Calu3 (cell line): ENCODE data around the gene GXYLT1. TPM values are rescaled to one million over a fixed set of nuclear protein-coding genes. Genes with fewer than 3 reads are reported as not detected.

Experiments
- BruUV-seq: library from RNA; stranded (reverse); fragments of 400-500 nt; replicated peaks from 2 replicates; lab custom pipeline; 2021; lab: Mats Ljungman, UMichigan
- CTCF ChIA-PET: fragments of 300-600 bp; sonication (Branson Sonifier 250); formaldehyde crosslinking; loops from one replicate; lab custom pipeline; 2022; ENCODE audit warnings: antibody characterized with exemption; lab: Charles Lee
- DNase-seq: peaks from one replicate; pipeline ENCODE4 v3.0.0; 2022
- H3K27ac Mint-ChIP-seq: one replicate; pipeline ENCODE4 v1.8.0; 2022; ENCODE audit warnings: mixed read lengths; ENCODE audit not compliant: unreplicated experiment
- H3K27me3 Mint-ChIP-seq: one replicate; pipeline ENCODE4 v1.8.0; 2022; ENCODE audit warnings: mixed read lengths; ENCODE audit not compliant: unreplicated experiment
- H3K36me3 Mint-ChIP-seq: one replicate; pipeline ENCODE4 v1.8.0; 2022; ENCODE audit warnings: mild to moderate bottlenecking, moderate library complexity, mixed read lengths; ENCODE audit not compliant: insufficient read depth, unreplicated experiment
- H3K4me1 Mint-ChIP-seq: one replicate; pipeline ENCODE4 v1.8.0; 2022; ENCODE audit warnings: mild to moderate bottlenecking, low read depth, mixed read lengths; ENCODE audit not compliant: unreplicated experiment
- H3K4me3 Mint-ChIP-seq: one replicate; pipeline ENCODE4 v1.8.0; 2022; ENCODE audit warnings: mild to moderate bottlenecking, low read depth, moderate library complexity, mixed read lengths; ENCODE audit not compliant: unreplicated experiment
- H3K9me3 Mint-ChIP-seq: one replicate; pipeline ENCODE4 v1.8.0; 2022; ENCODE audit warnings: low read depth, mixed read lengths; ENCODE audit not compliant: unreplicated experiment
- intact Hi-C: fragments of 100-400 bp; cut with micrococcal nuclease; formaldehyde crosslinking; loops from one replicate; pipeline ENCODE4 v1.10.0; 2022; ENCODE audit not compliant: unreplicated experiment
- total RNA-seq: library from RNA; stranded (reverse); gene quantifications from 2 replicates; pipeline ENCODE4 v1.2.3, GENCODE V29; 2022
- TF ChIP-seq, protein P1 (sequence below): fragments of 200-600 bp; IDR thresholded peaks from one replicate; pipeline ENCODE4 v1.8.0; 2022; ENCODE audit warnings: antibody characterized with exemption; ENCODE audit not compliant: unreplicated experiment

The GXYLT1 gene
- total RNA-seq, 1 experiment from 2014 or later, result 9.7 TPM

DNA sequence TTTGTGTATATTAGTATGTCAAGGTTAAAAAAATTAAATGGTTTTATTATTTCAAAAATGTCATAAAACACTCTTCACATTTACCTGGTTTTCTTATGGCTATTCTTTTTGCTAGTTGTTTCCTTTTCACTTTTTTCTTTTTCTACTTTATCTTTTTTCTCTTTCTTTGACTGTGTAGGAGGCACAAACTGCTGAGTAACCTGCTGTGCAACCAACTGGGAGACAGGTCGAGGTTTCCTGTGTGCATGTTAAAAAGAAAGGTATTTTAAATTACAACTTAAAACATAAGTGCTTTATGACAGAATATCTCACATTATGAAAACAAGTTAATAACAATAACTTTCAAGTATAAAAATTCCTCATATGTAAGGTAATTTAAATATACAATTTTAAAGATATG is 16.9 kb upstream of the GXYLT1 start:
- BruUV-seq, result no TSS peak

DNA sequence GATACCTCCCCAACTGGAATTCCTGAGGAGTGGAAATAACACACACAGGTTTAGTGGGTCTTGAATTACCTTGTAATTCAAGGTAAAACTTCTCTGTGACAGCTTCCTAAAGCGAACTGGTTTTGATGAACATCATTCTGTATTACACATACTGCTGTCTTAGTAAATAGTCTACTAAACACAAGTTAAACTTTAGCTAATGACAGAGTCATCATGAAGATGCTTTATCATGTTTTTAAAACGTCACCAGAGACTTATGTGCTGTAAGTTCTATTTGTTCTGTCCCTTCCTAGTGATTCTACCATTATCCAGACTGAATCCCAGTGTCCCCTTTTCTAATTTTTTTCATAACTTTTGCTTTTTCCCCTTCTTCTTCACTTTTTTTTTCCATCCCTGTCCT is 11.6 kb upstream of the GXYLT1 start:
- TF ChIP-seq, protein P1, sequence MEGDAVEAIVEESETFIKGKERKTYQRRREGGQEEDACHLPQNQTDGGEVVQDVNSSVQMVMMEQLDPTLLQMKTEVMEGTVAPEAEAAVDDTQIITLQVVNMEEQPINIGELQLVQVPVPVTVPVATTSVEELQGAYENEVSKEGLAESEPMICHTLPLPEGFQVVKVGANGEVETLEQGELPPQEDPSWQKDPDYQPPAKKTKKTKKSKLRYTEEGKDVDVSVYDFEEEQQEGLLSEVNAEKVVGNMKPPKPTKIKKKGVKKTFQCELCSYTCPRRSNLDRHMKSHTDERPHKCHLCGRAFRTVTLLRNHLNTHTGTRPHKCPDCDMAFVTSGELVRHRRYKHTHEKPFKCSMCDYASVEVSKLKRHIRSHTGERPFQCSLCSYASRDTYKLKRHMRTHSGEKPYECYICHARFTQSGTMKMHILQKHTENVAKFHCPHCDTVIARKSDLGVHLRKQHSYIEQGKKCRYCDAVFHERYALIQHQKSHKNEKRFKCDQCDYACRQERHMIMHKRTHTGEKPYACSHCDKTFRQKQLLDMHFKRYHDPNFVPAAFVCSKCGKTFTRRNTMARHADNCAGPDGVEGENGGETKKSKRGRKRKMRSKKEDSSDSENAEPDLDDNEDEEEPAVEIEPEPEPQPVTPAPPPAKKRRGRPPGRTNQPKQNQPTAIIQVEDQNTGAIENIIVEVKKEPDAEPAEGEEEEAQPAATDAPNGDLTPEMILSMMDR, result no peak
- H3K4me3 Mint-ChIP-seq, result no peak overlapping the region
- H3K27me3 Mint-ChIP-seq, result no peaks in the 10 kb centered on the region
- CTCF ChIA-PET, result interaction anchor here (0.6 kb wide), 1 partner anchor 314 kb away, joined by 5 read pairs; no protein-coding TSS in a partner anchor
- no peak overlapping the region for H3K27ac Mint-ChIP-seq
- intact Hi-C loops, result no loop called here
- H3K36me3 Mint-ChIP-seq, result no peaks in the 10 kb centered on the region
- no TSS peak for BruUV-seq
- H3K9me3 Mint-ChIP-seq, result no peaks in the 10 kb centered on the region
- no peak for DNase-seq
- H3K4me1 Mint-ChIP-seq, result peaks cover 9% of the 10 kb centered on the region

More for the DNA sequence above, 16.9 kb upstream of the GXYLT1 start:
- Mint-ChIP-seq H3K4me3 (no peak overlapping the region), H3K36me3 (no peaks in the 10 kb centered on the region), H3K9me3 (no peaks in the 10 kb centered on the region), H3K27me3 (no peaks in the 10 kb centered on the region), H3K4me1 (peaks cover 4% of the 10 kb centered on the region), H3K27ac (no peak overlapping the region)
- DNase-seq, result no peak
- TF ChIP-seq, protein P1, result no peak
- intact Hi-C loops, result no loop called here
- CTCF ChIA-PET, result no interaction called here

DNA sequence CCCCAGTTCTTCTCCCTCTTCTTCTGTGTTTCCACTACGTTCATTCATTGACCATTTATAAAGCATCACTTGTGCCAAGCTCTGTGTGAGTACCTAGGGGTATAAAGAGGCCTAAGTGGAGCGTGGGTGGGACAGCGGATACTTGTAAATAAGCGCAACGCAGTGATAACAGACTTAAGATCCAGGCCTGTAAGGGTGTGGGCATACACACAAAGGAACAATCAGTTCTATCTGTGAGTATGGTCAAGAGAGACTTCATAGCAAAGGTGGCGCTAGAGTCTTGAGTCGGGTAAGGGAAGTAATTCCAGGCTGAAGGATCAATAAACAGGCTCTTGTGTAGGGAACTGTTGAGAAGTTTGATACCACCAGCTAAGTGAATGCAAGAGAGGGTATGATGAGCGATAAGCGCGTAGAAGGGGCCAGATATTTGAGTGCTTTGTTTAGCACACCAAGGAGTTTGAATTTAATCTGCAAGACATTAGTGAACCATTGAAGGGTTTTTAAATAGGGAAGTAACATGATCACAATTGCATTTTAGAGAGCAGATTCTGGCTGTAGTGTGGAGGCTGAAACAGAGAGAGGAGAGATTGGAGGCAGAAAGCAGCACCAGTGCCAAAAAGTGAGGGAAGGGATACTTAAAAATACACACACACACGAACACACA is 1.0 kb upstream of the GXYLT1 start:
- BruUV-seq, result no TSS peak
- no peaks in the 10 kb centered on the region for H3K27me3 Mint-ChIP-seq
- peaks cover 12% of the 10 kb centered on the region for H3K36me3 Mint-ChIP-seq
- DNase-seq, result no peak
- peak overlapping the region; percentile 94 for H3K4me3 Mint-ChIP-seq
- H3K27ac Mint-ChIP-seq, result peak overlapping the region; percentile 35
- H3K9me3 Mint-ChIP-seq, result no peaks in the 10 kb centered on the region
- peaks cover 33% of the 10 kb centered on the region for H3K4me1 Mint-ChIP-seq
- intact Hi-C loops, result loop anchor here (10.0 kb wide), 1 partner anchor 89 kb away; the partner anchor contains the start of gene YAF2
- CTCF ChIA-PET, result interaction anchor here (0.8 kb wide), 1 partner anchor 186 kb away, joined by 4 read pairs; no protein-coding TSS in a partner anchor
- TF ChIP-seq, protein P1, result no peak

DNA sequence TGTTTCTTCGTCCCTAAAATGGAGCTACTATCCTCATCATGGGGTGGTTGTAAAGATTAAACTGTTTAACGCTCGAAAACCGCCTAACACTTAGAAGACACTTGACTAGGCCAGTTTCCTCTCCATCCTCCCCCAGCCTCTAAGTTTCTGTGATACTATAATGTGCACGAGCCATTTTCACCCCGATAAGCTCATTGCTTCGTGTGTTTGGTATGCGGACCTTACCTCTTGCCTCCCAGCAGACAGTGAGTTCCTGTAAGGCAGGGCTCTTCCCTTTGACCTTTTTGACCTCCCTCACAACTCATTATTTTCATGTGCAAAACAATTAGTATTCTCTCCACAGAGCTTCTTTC is 499 bp upstream of the GXYLT1 start:
- intact Hi-C loops, result loop anchor here (10.0 kb wide), 1 partner anchor 90 kb away; the partner anchor contains the start of gene YAF2
- CTCF ChIA-PET, result interaction anchor here (0.8 kb wide), 1 partner anchor 187 kb away, joined by 4 read pairs; no protein-coding TSS in a partner anchor
- TF ChIP-seq, protein P1, result no peak
- Mint-ChIP-seq H3K27me3 (no peaks in the 10 kb centered on the region), H3K27ac (peak overlapping the region; percentile 35), H3K36me3 (peaks cover 12% of the 10 kb centered on the region), H3K4me3 (peak overlapping the region; percentile 94), H3K9me3 (no peaks in the 10 kb centered on the region), H3K4me1 (peaks cover 36% of the 10 kb centered on the region)
- BruUV-seq, result no TSS peak
- no peak for DNase-seq
